GM15510 (cell line): ENCODE measurements around the gene TRAPPC5.

Source experiments
- POLR2A ChIP-seq: IDR thresholded peaks from 3 replicates; pipeline ENCODE4 v1.6.1; 2011; ENCODE audit warnings: borderline replicate concordance; ENCODE audit not compliant: insufficient read length; ENCODE audit errors: extremely low read depth

TRAPPC5 gene

DNA sequence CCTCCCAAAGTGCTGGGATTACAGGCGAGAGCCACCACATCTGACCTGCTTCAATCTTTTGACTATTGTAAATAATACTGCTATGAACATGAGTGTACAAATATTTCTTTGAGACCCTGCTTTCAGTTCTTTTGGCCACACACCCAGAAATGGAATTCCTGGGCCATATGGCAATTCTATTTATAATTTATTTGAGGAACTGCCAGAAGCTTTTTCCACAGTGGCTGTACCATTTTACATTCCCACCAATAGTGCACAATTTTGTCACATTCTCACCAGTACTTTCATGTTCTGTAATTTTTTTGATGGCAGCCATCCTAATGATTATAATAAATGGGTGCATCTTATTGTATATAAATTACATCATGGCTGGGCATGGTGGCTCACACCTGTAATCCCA is 35.0 kb downstream of the TRAPPC5 start:
- TF ChIP-seq POLR2A: no peak

DNA sequence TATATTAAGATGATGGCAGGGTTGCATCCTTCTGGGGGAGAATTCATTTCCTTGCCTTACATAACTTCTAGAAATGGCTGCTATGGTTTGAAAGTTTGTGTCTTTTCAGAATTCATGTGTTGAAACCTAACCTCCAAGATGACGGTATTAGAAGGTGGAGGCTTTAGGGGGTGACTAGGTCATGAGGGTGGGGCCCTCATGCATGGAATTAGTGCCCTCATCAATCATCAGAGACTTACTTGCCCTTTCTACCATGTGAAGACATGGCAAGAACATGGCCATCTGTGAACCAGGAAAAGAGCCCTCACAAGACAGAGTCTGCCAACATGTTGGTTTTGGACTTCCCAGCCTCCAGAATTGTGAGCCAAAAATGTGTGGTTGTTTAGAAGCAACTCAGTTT is 36.1 kb downstream of the TRAPPC5 start:
- TF ChIP-seq POLR2A: no peak

DNA sequence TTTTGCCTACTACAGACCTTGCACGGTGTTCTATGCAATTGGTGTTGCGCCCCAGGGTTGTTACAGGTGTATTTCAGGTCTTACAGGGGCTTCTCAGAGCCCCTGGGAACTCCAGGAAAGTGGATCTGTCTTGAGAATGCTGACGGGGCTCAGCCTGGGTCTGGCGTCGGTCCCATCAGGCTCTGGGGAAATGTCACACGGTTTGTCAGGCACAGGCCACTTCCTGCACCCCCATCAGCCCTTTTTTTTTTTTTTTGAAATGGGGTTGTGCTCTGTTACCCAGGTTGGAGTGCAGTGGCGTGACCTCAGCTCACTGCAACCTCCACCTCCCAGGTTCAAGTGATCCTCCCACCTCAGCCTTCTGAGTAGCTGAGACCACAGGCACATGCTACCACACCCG is 38.0 kb downstream of the TRAPPC5 start:
- TF ChIP-seq POLR2A: no peak

DNA sequence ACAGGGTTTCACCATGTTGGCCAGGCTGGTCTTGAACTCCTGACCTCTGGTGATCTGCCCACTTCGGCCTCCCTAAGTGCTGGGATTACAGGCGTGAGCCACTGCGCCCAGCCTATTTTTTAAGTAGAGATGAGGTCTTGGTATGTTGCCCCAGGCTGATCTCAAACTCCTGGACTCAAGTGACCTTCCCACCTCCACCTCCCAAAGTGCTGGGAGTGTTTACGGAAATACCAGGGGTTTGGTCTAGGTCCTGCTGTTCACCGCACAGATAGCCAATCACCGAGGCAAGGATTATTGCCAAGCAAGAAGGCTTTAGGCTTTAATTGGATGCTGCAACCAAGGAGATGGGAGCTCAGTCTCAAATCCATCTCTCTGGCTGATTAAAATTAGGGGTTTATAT is 39.7 kb downstream of the TRAPPC5 start:
- TF ChIP-seq POLR2A: no peak

DNA sequence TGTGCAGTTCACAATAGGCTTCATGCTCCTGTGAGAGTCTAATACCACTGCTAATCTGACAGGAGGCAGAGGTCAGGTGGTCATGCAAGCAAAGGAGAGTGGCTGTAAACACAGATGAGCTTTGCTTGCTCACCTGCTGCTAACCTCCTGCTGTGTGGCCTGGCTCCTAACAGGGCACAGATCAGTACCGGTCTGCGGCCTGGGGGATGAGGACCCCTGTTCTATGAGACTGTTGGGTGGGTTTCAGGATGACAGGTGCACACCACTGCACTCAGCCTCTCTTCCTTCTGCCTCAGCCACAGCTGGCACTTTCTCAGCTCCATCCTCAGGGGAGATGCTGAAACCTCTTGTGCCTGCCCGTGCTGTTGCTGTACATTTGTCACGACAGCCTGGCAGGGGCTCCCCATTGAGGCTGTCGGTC is 41.6 kb downstream of the TRAPPC5 start:
- TF ChIP-seq POLR2A: no peak

DNA sequence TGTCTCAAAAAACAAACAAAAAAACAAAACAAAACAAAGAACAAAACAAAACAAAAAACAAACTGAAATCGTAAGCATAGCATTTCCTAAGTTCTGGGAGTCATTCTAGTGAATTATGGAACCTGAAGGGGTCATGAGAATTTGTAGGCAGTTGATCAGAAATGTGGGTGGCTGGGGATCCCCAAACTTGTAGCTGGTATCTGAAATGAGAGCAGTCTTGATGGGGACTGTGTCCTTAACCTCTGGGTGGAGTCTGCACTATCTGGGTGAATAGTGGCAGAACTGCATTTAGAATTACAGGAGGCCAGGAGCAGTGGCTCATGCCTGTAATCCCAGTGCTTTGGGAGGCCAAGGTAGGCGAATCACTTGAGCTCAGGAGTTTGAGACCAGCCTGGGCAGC is 45.2 kb downstream of the TRAPPC5 start:
- no peak for TF ChIP-seq POLR2A

DNA sequence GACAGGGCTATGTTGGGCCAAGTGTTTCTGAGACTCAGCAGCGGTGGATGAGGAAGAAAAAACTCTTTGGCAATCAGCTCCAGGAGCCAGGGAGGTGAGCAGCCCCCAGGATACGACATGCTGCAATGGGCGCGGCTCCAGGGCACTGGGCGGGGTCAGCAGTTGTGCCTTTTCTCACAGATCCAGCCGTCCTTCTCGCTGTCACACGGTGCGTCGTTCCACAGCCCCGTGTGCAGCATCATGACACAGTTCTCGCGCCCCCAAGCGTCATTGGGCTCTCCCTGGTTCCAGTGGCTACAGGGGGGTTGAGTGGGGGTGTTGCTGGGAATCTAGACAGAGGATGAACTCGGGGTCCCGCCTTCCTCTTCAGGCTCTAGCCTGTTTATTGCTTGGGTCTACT is 48.6 kb downstream of the TRAPPC5 start:
- no peak for TF ChIP-seq POLR2A

DNA sequence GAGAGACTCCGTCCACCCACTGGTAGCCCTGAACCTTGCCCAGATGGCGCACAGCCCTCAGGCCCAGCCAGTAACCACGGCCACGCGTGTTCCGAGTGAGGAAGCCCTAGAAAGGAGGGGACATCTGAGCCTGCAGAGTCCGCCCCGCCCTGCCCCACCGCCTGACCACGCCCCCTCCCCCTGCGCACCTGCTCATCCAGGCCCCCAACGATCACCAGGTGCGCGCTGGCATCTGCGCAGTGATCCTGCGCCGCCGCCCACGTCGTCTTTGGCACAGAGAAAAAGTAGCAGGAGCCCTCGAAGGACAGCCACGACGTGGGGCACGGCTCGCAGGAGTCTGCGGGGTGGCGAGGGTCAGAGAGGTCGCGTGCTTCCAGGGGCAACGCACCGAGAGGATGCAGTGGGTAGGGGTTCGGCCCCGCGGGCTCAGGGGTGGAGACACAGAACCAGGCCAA is 49.2 kb downstream of the TRAPPC5 start:
- TF ChIP-seq POLR2A: no peak

DNA sequence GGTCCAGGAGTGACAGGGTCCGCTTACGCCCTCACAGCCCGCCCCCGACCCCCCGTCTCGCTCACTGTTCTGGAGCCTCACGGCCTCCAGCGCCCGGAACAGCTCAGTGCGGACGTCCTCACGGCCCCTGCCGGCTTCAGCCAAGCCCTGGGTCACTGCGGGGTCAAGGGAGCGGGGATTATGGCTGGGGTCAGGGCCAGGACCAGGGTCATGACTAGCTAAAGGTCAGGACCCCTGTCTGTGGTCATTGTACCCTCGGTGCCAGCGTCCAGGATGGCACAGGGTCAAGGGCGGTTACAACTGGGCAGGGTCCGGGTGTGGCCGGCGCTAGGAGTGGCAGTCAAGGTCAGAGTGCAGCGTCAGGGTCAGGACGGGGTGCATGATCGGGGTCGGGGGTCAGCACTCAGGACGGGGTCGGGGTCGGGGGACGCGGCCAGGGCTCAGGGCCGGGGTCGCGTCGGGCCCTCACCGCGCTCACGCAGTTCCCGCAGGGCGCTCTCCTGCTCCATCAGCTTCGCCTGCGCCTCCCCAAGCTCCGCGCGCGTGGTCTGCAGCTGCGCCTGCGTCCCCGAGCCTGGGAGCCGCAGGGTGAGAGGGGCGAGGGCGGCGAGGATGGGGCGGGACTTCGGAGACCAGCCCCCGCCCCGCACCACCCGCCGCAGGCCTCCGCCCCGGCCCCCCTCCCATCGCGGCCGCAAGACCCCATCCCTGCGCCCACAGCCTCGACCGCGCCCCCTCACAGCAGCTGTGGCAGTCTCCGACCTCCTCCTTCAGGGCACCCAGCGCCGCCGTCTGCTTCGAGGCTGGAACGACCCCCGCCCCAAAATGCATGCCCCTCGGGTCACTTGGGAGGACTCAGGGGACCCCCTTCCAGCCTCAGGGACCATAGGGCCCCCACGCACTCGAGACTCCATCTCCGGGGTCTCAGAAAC is 49.9 kb downstream of the TRAPPC5 start:
- TF ChIP-seq POLR2A: no peak

DNA sequence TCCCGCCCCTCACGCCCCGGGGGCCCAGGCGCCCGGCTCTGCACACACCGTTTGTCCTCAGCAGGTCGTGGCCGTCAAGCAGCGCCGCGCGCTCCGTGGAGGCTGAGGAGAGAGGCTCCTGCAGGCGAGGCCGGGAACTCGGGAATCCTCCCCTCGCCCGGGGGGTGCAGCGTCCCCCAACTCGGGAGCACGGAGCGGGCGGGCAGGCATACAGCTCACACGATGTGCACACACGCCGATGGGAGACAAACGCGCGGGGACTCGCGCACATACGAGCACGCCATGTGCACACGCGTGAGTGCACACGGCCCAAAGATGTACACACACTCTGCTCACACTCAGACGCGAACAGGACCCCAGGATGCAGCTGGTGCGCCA is 50.6 kb downstream of the TRAPPC5 start:
- no peak for TF ChIP-seq POLR2A

DNA sequence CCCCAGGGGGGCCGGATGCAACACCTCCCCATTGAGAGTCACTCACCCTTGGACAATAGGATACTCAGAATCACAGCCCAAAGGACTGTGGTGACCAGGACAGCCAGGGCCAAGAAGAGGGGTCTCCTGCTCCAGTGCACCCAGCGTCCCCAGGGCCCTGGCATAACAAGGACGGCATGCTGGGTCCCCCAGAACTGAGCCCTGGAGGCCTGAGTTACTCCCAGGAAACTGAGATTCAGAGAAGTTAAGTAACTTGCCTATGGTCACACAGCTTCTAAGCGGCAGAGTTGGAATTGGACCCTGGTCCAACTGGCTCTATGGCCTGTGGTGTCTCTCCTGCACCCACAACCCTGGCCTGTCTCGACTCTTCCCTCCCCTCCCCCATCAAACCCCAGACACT is 51.0 kb downstream of the TRAPPC5 start:
- TF ChIP-seq POLR2A: no peak

DNA sequence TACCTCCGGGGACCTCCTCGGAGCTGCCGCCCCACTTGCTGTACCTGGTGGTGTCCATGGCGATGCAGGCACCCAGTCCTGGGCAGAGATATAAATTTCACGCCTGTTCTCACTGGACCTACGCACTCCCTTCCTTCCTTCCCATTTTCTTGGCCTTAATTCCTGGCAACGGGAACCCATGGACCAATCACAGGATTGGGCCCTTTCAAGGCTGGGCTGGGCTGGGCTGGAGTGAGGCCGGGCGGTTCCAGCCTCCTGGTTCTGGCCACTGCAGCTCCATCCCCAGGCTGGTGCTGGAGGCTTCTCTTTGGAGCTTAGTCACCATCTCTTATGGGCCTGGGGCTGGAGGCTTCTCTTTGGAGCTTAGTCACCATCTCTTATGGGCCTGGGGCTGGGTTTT is 51.4 kb downstream of the TRAPPC5 start, which contains the start of gene CLEC4G:
TSS of gene CLEC4G (minus strand) at position 66 of the 400 bp plus-strand sequence. CDS start at position 58, 8 bp downstream.
- no peak for TF ChIP-seq POLR2A

DNA sequence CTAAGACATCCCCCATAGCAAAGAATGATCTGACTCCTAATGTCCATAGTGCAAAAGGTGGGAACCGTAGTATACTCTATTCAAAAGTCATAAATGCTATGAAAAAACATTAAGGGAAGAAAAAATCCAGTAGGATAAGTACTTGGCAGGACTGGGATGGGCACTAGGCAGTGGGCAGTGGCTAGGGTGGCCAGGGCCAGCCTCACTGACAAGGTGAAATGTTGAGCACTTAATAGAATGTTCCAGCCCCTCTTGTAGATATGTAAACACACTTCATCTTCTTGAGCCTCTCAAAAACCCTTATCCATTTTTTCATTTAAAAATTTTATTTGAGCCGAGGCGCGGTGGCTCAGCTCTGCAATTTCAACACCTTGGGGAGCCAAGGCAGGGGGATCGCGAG is 52.7 kb downstream of the TRAPPC5 start:
- TF ChIP-seq POLR2A: no peak

DNA sequence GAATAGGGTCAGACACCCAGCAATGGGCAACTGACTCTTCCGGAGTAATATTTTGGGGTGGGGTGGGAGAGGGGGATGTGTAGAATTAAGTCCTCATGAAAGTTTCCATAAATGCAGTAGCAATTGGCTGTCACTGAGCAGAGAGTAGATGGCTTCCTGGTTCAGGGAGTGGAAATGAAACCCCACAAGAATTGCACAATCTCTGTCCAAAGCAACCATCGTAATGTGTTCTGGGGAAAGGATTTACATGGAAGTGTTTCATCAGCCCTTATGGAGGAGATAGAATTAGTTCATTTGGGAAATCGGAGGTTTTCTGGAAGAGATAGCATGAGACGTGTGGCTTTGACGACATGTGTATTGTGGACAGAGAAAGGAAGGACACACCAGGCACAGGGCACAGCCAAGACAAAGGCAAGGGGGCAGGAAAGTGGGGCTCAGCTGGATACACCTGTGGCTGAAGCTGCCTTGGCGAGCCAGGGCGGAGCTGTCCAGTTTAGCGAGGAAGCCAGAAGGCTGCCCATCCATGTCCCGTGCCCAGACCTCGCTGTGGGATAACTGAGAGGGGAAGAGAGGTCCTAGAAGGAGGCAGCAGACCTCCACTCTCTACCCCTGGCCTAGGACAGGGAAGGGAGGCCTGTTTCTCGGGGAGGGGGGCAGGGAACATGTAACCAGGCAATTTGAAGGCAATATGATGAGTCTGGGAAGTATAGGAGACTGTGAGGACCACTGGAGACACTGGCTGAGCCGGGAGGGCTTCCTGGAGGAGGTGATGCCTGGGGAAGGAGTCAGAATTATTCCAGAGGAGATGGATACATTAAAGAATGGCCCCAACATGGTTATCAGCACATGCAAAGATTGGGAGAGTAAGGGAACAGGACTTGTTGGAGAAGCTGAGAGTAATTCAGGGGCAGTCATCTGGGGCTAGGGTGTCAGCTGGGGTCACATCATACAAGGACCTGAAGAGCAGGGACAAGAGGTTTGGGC is 53.9 kb downstream of the TRAPPC5 start:
- no peak for TF ChIP-seq POLR2A

DNA sequence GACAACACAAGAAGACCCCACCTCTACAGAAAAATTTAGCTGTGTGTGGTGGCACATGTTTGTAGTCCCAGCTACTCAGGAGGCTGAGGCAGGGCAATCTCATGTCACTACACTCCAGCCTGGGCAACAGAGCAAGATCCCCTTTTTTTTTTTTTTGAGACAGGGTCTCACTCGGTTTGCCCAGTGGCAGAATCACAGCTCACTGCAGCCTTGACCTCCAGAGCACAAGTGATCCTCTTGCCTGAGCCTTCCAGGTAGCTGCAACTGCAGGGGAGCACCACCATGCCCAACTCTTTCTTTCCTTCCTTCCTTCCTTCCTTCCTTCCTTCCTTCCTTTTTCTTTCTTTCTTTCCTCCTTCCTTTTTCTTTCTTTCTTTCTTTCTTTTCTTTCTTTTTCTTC is 55.5 kb downstream of the TRAPPC5 start:
- no peak for TF ChIP-seq POLR2A
